ENCODE data around the gene APOOL.
A peak's percentile ranks its signal among the peaks of the same experiment; 100 is the strongest.
"Not testable (repeated sequence)": the region's sequence is repeated elsewhere in the genome, so short reads cannot be mapped to it uniquely, and the experiment has no call there.

Gene APOOL, protein sequence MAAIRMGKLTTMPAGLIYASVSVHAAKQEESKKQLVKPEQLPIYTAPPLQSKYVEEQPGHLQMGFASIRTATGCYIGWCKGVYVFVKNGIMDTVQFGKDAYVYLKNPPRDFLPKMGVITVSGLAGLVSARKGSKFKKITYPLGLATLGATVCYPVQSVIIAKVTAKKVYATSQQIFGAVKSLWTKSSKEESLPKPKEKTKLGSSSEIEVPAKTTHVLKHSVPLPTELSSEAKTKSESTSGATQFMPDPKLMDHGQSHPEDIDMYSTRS

DNA sequence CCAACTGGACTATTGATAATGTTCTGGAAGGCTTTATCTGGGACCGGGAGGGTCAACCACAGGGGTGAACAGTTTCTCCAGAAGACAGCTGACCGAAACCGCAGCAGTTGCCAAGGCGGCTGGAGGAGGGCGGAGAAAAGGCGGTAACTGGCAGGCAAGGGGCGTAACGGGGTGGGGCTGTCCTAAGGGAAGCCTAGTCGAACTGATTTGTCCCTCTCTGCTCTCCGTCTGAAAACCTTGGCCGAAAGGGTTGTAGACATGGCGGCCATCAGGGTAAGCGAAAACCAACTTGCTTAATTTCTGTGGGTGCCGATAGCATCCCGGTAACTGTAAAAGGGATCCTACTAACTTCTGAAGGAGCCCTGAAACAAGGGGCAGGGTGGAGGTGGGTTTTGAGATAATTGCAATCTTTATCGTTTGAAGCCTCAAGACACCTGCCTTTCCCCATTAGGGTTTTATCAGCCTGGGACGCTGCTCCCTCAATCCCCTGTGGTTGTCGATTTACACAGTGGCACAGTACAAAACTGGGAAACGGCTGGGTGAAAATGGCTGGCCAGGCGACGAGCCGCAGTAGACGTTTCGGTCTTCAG lies at the start of gene APOOL:
TSS of gene APOOL (plus strand) at position 223 of the 590 bp plus-strand sequence. CDS start at position 259, 36 bp downstream.
- peak; percentile 87 for DNase-seq (ENCODE audit: low spot score)

DNA sequence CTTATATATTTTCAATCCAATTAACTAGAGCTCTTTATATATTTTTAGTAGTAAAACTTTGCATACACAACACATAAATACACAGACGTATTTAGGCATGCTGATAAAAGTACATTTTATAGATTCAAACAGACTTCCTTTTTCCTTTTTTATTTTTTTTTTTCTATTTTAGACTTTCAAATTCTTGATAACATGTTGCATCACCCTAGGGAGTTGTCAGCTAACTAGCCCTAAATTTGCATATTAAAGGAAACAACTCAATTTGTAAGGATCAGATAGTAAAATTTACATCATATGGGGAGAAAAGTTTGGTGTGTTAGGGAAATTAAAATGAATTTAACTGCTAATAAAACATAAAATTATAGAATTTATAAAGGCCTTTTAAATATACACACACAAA lies 47.4 kb upstream of the APOOL start:
- no peak for DNase-seq (ENCODE audit: low spot score)

DNA sequence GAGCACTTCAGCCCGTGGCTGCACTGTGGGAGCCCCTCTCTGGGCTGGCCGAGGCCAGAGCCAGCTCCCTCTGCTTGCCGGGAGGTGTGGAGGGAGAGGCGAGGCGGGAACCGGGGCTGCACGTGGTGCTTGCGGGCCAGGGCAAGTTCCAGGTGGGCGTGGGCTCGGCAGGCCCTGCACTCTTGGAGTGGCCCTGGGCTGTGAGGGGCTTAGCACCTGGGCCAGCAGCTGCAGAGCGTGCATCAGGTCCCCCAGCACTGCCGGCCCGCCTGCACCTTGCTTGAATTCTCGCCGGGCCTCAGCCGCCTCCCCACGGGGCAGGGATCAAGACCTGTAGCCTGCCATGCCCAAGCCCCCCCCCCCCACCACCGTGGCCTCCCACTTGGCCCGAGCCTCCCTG lies 28.9 kb upstream of the APOOL start:
- DNase-seq (ENCODE audit: low spot score): no peak

DNA sequence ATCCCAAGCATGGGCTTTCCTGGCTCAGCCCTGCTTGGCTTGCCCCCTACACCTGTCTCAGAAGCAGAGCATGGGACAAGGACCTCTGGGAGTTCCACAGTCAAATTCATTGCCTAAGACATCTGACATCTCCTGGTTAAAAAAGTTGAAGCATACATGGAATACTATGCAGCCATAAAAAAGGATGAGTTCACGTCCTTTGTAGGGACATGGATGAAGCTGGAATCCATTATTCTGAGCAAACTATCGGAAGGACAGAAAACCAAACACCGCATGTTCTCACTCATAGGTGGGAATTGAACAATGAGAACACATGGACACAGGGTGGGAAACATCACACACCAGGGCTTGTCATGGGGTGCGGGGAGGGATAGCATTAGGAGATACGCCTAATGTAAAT lies 11.9 kb upstream of the APOOL start:
- DNase-seq (ENCODE audit: low spot score): not testable (repeated sequence)

DNA sequence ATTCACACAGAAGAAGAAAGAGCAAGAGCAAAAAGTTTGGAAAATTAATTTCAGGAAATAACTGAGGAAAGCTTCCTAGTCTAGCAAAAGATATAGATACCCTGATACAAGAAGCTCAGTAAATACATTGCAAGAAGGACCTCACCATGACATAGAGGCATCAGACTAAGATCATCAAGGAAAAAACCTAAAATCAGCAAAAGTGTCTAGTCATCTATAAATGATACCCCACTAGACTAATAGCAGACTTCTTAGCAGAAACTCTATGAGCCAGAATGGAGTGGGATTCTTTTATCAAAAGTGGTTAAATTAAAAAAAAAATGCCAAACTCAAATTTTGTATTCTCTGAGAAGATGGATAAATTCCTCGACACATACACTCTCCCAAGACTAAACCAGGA lies 10.5 kb upstream of the APOOL start:
- DNase-seq (ENCODE audit: low spot score): no peak

DNA sequence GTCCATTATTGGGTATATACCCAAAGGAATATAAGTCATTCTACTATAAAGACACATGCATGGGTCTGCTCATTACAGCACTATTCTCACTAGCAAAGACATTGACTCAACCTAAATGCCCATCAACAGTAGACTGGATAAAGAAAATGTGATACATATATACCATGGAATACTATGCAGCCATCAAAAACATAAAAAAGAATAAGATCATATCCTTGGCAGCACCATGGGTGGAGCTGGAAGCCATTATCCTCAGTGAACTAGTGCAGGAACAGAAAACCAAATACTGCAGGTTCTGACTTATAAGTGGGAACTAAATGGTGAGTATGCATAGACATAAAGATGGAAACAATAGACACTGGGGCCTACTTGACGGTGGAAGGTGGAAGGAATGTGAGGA lies 2.3 kb upstream of the APOOL start:
- DNase-seq (ENCODE audit: low spot score): no peak

DNA sequence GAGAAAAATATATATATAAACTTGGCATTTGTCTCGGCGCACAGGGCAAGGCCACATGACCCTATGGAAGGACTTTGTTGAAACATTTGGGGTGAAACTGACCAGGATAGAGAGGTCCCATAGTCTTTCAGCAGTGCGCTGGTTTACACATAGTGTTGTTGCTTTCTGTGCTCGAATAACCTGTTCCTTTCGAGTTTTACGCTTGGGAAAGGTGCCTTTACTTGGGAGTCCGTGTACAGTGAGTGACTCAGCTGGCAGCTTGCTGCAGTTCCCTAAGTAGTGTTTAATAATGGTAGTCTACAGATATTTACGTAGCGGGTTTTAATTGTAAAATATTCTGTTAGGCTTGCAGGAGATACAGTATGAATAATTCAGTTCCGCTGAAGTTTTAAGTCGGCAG lies 578 bp downstream of the APOOL start:
- DNase-seq (ENCODE audit: low spot score): peak; percentile 5

DNA sequence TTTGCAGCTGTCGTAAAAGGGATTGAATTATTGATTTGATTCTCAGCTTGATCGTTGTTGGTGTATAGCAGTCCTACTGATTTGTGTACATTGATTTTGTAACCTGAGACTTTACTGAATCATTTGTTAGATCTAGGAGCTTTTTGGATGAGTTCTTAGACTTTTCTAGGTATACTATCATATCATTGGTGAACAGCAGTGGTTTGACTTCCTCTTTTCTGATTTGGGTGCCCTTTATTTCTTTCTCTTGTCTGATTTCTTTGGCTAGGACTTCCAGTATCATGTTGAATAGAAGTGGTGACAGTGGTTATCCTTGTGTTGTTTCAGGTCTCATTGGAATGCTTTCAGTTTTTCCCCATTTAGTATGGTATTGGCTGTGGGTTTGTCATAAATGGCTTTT lies 8.4 kb downstream of the APOOL start:
- DNase-seq (ENCODE audit: low spot score): no peak

DNA sequence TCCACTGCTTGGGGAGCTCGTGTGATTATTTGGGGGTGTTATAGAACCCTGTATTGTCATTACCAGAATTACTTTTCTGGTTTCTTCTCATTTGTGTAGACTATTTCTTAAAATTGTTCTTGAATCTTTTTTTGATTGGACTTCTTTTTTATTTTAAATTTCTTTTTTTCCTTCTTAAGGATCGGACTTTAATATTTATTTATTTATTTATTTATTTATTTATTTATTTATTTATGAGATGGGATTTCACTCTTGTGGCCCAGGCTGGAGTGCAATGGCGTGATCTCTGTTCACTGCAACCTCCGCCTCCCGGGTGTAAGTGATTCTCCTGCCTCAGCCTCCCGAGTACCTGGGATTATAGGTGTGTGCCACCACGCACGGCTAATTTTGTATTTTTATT lies 11.7 kb downstream of the APOOL start:
- not testable (repeated sequence) for DNase-seq (ENCODE audit: low spot score)

DNA sequence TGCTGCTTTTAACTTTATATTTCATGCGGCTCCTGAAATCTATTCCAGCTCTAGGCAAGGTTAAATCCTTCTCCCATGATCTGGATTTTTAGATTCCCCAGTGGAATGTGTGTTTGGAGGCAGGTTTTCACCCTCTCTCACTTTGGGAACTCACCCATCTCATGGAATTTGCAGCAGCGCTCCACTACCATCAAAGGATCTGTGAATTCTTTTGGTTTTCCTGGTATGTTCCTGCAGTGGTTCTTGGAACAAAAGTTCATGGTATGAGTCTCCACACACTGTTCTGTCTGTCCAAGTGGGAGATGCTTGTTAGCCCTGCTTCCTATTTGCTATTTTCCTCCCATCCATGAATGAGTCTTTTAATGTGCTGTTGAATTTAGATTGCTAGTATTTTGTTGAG lies 14.0 kb downstream of the APOOL start:
- DNase-seq (ENCODE audit: low spot score): no peak

DNA sequence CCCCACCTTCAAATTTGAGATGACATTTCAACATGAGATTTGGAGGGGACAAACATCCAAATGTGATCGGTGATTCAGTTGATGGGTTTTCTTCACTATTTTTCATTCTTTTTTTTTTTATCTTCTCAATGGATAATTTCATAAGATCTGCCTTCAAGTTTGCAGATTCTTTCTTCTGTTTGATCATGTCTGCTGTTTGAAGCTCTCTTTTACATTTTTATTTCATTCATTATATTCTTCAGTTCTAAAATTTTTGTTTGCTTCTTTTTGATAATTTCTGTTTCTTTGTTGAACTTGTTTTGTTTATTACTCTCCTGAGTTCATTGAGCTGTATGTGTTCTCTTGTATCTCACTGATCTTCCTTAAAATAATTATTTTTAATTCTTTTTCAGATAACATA lies 14.8 kb downstream of the APOOL start:
- DNase-seq (ENCODE audit: low spot score): no peak

DNA sequence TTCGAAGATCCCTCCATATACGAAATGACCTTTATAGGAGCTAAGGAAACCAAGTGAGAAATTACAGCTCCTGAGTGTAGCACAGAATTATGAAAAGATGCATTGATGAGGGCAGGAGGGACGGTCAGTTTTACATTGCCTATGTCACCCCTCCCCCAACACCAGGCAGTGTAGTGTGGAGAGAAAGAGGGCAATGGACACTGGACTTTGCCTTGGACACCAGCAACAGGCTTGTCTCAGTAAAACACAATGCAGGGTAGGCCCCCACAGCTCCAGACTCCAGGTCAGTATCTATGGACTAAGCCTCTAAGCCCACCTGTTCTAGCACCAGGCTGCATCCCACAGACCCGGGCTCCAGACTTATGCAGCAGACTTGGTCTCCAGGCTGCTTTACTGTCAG lies 16.5 kb downstream of the APOOL start:
- DNase-seq (ENCODE audit: low spot score): no peak

DNA sequence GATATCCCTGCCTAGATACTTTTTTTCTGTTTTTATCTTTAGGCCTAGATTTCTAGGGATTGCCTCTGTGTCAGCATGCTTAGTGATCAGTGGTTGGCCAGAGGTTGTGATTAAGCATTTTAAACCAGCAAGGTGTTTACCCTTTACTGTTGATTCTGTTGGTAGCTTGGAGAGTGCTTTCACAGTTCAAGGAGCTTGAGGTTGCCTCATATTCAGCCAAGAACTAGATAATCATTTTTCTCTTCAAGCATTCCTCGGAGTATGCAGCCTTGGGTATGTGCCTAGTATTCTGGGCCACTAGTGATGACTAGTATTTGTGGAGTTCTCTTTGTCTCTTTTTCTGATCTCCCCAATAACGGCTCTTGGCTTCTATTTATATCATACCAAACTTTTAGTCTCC lies 20.4 kb downstream of the APOOL start:
- DNase-seq (ENCODE audit: low spot score): no peak

DNA sequence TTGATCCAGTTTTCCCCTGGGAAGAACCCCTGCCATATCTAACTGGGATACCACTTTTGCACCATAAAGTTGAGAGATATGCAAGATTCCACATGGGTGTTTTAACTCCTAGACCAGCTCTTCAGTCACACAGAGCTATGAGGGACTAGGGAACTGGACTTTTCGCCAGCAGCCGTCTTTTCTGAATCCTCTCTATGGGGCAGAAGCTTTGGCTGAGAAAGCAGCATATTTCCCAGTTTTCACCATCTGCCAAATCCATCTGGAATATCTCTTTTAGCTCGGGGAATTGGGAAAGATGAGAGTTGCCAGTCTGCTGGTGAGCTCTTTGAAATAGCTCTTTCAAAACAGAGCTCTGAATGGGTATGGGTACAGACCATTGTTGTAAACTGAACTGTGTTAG lies 20.9 kb downstream of the APOOL start:
- DNase-seq (ENCODE audit: low spot score): no peak

DNA sequence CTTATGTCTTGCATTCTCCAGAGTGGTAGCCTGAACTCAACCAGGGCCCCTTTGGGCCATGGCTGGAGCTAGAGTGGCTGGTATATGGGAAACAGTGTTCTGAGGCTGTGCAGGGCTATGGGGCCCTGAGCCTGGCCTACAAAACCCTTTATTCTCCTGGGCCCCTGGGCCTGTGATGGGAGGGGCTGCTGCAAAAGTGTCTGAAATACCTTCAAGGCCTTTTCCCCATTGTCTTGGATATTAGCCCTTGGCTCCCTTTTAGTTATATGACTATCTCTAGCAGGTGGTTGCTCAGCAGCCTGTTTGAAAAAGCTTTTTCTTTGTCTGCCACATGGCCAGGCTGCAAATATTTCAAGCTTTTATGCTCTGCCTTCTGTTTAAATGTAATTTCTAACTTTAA lies 22.5 kb downstream of the APOOL start:
- DNase-seq (ENCODE audit: low spot score): no peak

DNA sequence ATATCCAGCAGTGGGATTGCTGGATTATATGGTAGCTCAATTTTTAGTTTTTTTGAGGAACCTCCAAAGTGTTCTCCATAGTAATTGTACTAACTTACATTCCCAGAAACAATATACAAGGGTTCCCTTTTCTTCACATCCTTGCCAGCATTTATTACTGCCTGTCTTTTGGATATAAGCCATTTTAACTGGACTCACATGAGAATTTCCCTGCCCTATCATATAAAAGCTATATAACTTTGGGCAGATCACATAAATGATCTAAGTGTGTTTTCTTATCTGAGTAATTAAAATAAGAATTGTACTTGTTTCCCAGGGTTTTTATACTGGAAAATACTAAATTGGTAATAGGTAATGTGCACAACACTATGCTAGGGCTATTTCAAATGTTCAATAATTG lies 25.4 kb downstream of the APOOL start:
- DNase-seq (ENCODE audit: low spot score): no peak

DNA sequence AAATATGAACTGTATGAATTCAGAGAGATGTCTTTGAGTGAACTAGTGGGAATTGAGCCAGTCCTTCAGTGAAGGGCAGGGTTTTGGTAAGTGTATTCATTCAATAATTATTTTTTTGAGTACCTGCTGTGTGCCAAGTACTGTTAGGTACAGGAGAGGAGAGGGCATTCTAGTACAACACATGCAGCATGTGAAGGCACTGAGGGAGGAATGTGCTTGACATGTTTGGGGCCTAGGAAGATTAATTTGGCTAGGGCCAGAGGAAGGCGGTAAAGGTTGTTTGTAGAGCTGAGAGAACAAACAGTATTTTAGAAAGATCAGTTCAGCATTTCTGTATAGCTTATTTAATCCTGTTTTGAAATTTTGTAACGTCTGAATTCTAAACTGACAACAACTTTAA lies 27.8 kb downstream of the APOOL start:
- DNase-seq (ENCODE audit: low spot score): no peak

DNA sequence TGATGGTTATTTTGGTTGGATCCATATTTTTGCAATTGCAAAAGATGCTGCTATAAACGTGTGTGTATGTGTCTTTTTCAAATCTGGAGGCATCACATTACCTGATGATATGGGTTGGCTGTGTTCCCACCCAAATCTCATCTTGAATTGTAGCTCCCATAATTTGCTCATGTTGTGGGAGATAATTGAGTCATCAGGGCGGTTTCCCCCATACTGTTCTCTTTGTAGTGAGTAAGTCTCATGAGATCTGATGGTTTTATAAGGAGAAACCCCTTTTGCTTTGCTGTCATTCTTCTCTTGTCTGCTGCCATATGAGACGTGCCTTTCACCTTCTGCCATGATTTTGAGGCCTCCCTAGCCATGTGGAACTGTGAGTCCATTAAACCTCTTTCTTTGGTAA lies 33.4 kb downstream of the APOOL start:
- no peak for DNase-seq (ENCODE audit: low spot score)

DNA sequence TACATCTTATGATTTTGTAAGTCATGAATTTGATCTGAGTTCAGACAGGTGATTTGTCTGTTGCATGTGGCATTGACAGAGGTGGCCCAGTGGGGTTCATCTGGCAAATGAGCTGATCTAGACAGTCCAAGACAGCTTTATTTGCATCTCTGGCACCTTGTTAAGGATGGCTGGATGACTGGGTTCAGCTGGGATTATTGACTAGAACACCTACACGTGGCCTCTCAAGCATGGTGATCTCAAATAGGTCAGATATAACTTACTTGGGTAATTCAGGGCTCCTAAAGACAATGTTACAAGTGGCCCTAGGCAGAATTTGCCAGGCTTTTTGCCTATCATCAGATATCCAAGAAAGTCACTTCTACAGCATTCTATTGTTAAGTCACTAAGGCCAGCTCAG lies 48.0 kb downstream of the APOOL start:
- DNase-seq (ENCODE audit: low spot score): no peak

DNA sequence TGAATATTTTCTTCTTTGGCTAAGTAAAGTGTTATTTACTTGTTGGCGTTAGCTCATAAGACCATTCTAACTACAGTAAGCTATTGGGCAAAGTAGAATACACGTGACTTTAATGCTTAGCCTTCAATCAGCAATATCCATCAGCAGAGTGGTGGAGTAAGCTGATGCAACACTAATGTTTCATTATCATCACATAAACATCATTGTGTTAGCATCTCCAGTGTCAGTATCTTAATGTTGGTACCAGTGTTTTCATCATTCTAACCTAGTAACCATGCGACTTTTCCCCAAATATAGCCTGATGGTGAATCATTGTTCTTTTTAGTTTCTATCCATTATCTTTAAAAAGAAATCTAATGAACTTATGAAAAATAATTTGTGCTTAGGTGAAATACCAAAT lies 48.5 kb downstream of the APOOL start:
- no peak for DNase-seq (ENCODE audit: low spot score)

DNA sequence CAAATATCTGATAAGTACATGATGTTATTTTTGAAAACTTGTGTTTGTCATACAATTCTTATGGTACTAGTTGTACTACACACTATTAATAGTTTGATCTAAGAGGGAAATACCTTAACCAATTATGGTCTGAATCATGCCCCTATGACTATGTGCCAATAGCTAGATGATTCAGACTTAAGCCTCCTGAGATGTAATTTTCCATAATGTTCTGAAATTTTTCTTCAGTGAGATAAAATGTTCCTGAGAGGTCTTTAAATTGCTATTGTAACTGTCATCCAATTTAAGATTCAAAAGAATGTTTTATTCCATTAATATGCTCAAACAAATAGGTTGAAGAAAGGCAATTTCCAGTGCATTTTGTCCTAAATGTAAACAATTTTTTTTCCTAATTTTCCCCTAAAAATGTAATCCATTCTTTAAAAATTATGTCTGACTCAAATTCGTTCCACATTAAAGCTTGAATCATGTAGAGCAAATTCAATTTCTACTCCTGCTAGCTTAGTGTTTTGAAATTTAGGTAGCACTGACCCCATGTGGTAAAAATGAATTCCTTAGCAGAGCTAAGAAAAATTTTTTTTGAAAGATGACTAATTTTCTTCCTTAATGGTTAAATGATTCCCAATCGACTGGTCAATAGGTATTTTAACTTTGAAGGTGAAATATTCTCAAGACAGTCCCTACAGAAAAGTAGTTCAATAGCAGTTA lies 49.1 kb downstream of the APOOL start:
- DNase-seq (ENCODE audit: low spot score): peak; percentile 31

DNA sequence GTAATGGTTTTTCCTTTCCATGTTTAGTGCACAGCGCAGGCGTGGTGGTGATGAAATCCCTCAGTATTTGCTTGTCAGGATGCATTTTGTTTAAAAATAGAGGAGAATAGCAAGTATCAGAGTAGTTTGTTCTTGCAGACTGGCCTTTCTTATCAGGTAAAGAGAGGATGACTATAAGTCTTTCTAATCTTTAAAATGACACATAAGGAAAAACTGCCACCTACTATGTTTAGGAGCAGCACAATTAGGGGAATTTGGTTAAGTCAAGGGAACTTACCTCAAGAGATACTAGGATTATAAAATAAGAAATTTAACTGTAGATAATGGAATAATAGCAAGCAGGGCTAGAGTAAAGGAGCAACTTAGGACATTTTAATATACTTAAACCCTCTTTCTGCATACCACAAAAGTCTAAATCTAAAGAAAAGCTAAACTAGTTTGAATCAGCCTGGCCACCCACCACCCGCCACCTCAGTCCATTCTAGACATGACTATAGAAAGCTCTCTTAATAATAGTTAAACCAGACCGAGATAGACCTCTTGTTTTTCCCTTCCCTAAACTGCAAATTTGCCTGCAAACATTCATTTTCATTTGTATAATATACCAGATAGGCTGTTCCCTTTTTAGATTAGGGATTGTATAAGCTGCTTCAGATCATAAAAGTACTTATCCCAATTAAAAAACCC lies 62.0 kb downstream of the APOOL start:
- no peak for DNase-seq (ENCODE audit: low spot score)

DNA sequence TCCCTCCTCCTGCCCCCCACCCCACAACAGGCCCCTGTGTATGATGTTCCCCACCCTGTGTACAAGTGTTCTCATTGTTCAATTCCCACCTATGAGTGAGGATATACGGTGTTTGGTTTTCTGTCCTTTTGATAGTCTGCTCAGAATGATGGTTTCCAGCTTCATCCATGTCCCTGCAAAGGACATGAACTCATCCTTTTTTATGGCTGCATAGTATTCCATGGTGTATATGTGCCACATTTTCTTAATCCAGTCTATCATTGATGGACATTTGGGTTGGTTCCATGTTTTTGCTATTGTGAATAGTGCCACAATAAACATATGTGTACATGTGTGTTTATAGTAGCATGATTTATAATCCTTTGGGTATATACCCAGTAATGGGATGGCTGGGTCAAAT lies 73.6 kb downstream of the APOOL start:
- DNase-seq (ENCODE audit: low spot score): not testable (repeated sequence)
